GM23248 (cell line): ENCODE results near the gene XIST.

Experiments
- EZH2 ChIP-seq: fragments of 200-600 bp; sonication (generic); IDR thresholded peaks from 2 replicates; pipeline ENCODE4 v1.6.1; 2018; ENCODE audit warnings: antibody characterized with exemption, mild to moderate bottlenecking; ENCODE audit not compliant: insufficient read depth, poor library complexity, severe bottlenecking
- EZH2phosphoT487 ChIP-seq: fragments of 200-600 bp; sonication (generic); IDR thresholded peaks from 2 replicates; pipeline ENCODE4 v1.6.1; 2018; ENCODE audit warnings: antibody characterized with exemption, moderate library complexity, mild to moderate bottlenecking, low read depth; ENCODE audit not compliant: insufficient read depth

- TF ChIP-seq EZH2 = no peak
- TF ChIP-seq EZH2phosphoT487 = no peak
Observed at GRCh38 chrX:73812256-73812655, 40.3 kb downstream of the XIST start.
